ENCODE measurements around the gene ASAP2. TPM values are rescaled to one million over a fixed set of nuclear protein-coding genes. Genes with fewer than 3 reads are reported as not detected.

ASAP2 gene
- total RNA-seq, 1 experiment from 2014 or later: 12.6 TPM

DNA sequence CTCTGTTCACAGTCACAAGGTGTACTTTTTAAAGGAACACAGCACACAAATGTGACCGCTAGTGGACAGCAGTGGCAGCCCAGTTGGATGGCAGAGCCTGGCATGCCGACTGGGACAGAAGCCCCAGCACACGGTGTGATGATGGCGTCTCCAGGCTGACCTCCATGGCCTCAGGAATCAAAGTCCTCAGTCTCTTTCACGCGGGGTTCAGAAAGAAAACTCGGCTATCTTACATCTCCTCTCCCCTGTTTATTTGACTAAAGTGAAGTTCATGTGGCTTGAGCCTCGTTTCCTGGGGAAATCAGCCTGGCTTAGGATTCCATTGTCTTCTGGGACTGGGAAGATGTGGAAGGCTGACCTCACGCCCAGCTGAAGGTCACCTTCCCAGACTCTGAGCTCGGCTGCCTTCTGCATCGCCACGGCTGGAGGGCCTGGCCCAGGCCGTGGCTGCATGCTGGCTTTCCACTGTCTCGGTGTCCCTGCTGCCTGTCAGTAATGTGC lies 56.1 kb downstream of the ASAP2 start:
- Histone ChIP-seq H2BK120ac (ENCODE audit: low read depth, low read length, poor library complexity, severe bottlenecking) (no peak overlapping the region), H2AK5ac (ENCODE audit: insufficient read length, low read length) (no peak overlapping the region), H4K8ac (replicated peaks; ENCODE audit: insufficient read length, low read depth, low read length) (no peak overlapping the region), H3K23ac (ENCODE audit: insufficient read length, low read depth, low read length) (no peak overlapping the region), H4K5ac (ENCODE audit: insufficient read length, low read depth, low read length) (no peak overlapping the region), H2BK12ac (ENCODE audit: insufficient read length, low read depth, low read length) (no peak overlapping the region), H4K91ac (ENCODE audit: insufficient read length, low read depth, low read length) (no peak overlapping the region), H3K56ac (ENCODE audit: insufficient read length, low read depth, low read length) (no peak overlapping the region), H3K4ac (ENCODE audit: low read depth, low read length) (no peak overlapping the region), H3K27ac (ENCODE audit: insufficient read length, low read depth, low read length) (no peak overlapping the region), H3K79me2 (ENCODE audit: insufficient read depth, low read length) (no peaks in the 10 kb centered on the region), H3T11ph (ENCODE audit: low read length) (no peak overlapping the region), H3K4me2 (ENCODE audit: insufficient read depth, insufficient read length, low read length) (no peak overlapping the region), H2BK15ac (ENCODE audit: low read depth, low read length) (no peak overlapping the region), H3K9me3 (ENCODE audit: control insufficient read depth, low read depth, low read length) (no peaks in the 10 kb centered on the region), H3K9ac (ENCODE audit: extremely low read depth, insufficient read length, low read length) (no peak overlapping the region), H3K14ac (ENCODE audit: insufficient read depth, low read length) (no peak overlapping the region), H3K4me1 (ENCODE audit: insufficient read depth, low read length) (no peaks in the 10 kb centered on the region), H3K79me1 (ENCODE audit: insufficient read depth, low read depth, low read length, poor library complexity, severe bottlenecking) (no peaks in the 10 kb centered on the region), H2AFZ (ENCODE audit: low read length) (no peak overlapping the region), H2BK5ac (ENCODE audit: insufficient read length, low read length) (no peak overlapping the region), H3K18ac (ENCODE audit: insufficient read length, low read depth, low read length) (no peak overlapping the region), H3K27me3 (ENCODE audit: insufficient read depth, low read length) (no peaks in the 10 kb centered on the region), H3K23me2 (ENCODE audit: insufficient read length, low read depth, low read length, poor library complexity, severe bottlenecking) (no peaks in the 10 kb centered on the region), H2BK20ac (ENCODE audit: low read depth, low read length, poor library complexity, severe bottlenecking) (no peak overlapping the region), H4K20me1 (ENCODE audit: control insufficient read depth, insufficient read depth, insufficient read length) (no peaks in the 10 kb centered on the region)
- peaks cover 1% of the 10 kb centered on the region; the same call in 1 of the 2 replicates for H3K27me3 Mint-ChIP-seq (ENCODE audit: low read depth)
- H3K4me3 Mint-ChIP-seq: no peak overlapping the region
- WGBS (ENCODE audit: extremely low coverage, insufficient read length, low lambda C conversion rate): no CpG with 5 or more reads among the region's 14 CpGs
- TF ChIP-seq, protein P1, sequence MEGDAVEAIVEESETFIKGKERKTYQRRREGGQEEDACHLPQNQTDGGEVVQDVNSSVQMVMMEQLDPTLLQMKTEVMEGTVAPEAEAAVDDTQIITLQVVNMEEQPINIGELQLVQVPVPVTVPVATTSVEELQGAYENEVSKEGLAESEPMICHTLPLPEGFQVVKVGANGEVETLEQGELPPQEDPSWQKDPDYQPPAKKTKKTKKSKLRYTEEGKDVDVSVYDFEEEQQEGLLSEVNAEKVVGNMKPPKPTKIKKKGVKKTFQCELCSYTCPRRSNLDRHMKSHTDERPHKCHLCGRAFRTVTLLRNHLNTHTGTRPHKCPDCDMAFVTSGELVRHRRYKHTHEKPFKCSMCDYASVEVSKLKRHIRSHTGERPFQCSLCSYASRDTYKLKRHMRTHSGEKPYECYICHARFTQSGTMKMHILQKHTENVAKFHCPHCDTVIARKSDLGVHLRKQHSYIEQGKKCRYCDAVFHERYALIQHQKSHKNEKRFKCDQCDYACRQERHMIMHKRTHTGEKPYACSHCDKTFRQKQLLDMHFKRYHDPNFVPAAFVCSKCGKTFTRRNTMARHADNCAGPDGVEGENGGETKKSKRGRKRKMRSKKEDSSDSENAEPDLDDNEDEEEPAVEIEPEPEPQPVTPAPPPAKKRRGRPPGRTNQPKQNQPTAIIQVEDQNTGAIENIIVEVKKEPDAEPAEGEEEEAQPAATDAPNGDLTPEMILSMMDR (conservative IDR thresholded peaks at IDR 0.05): no peak
- H3K27ac Mint-ChIP-seq: peak overlapping the region in 1 of 3 experiments; percentile 74; a peak in 3 of 7 replicates
- no peaks in the 10 kb centered on the region for H3K36me3 Mint-ChIP-seq (ENCODE audit: insufficient read depth in 1 of 3, low read depth in 3 of 3)
- peaks cover 42 to 46% of the 10 kb centered on the region in 2 experiments for H3K4me1 Mint-ChIP-seq
- no peaks in the 10 kb centered on the region for H3K9me3 Mint-ChIP-seq
- DNase-seq: no peak

All from H9 (cell line).